Muscle layer of duodenum (tissue), 2 donors: ENCODE measurements around the gene OPN1MW.
"Not testable (repeated sequence)": the region's sequence is repeated elsewhere in the genome, so short reads cannot be mapped to it uniquely, and the experiment has no call there.

Experiments
- H3K27ac ChIP-seq: one replicate; pipeline ENCODE4 v1.7.0; 2013; ENCODE audit warnings: mild to moderate bottlenecking, low read length
- H3K27me3 ChIP-seq: one replicate; pipeline ENCODE4 v1.7.0; 2013; ENCODE audit warnings: low read depth, mild to moderate bottlenecking, control low read depth, low read length
- H3K36me3 ChIP-seq, 2 donors: one replicate each; pipeline ENCODE4 v1.7.0; 2013; ENCODE audit warnings: low read length in 2 of 2, control low read depth in 1 of 2, mild to moderate bottlenecking in 1 of 2; ENCODE audit not compliant: insufficient read depth in 2 of 2, control insufficient read depth in 1 of 2
- H3K4me1 ChIP-seq, 2 donors: one replicate each; pipeline ENCODE4 v1.7.0; 2013; ENCODE audit warnings: low read length in 2 of 2, mild to moderate bottlenecking in 2 of 2, control low read depth in 1 of 2, moderate library complexity in 1 of 2; ENCODE audit not compliant: insufficient read depth in 2 of 2, control insufficient read depth in 1 of 2
- H3K4me3 ChIP-seq, 2 donors: one replicate each; pipeline ENCODE4 v1.7.0; 2013; ENCODE audit warnings: low read length in 2 of 2, low read depth in 1 of 2, mild to moderate bottlenecking in 1 of 2
- H3K9me3 ChIP-seq, 2 donors: one replicate each; pipeline ENCODE4 v1.7.0; 2013; ENCODE audit warnings: low read length in 2 of 2, control low read depth in 1 of 2, mild to moderate bottlenecking in 1 of 2; ENCODE audit not compliant: control insufficient read depth in 1 of 2
- donor health status: healthy.

The OPN1MW gene

GRCh38 chrX:154182296-154182695 is at the start of gene OPN1MW:
TSS of gene OPN1MW (plus strand) at chrX:154182596. CDS start at chrX:154182678, 82 bp downstream.
- H3K9me3 ChIP-seq, H3K36me3 ChIP-seq, H3K4me3 ChIP-seq, H3K27ac ChIP-seq, H3K27me3 ChIP-seq, H3K4me1 ChIP-seq: not testable (repeated sequence)

DNA sequence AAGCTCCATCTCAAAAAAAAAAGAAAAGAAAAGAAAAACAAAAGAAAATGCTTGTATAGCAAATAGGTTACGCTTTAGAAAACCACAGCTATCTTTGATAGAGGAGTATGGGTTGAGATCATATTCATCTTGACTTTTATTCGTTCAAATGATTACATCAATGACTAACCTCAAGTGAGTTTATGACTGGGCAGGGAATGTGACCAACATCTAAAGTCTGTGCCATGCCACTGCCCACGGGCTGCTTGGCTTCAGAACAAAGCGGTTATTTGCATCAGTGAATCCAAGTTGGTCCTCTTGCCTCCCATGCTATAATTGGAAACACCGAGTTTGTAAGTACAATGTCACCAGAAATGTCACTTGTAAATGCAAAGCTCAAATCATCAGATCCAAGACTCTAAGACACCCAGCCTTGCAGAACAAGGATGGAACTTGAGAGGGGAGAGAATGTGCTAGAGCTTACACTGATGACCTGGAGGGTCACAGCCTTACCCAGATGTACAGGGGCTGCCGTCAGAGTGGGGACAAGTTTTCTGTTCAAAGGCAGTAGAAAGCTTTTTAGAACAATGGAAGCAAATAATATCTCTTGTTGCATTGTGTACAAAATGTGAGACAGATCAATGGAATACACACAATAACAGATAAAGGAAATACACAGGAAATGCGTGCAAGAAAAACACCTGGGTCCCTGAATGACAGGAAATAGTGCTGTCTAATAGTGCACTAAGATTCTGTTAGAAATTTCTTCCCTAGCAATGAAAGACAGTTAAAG is 46.8 kb upstream of the OPN1MW start:
- no peak overlapping the region for H3K4me3 ChIP-seq
- H3K36me3 ChIP-seq: no peaks in the 10 kb centered on the region
- no peaks in the 10 kb centered on the region for H3K27me3 ChIP-seq
- H3K9me3 ChIP-seq: no peaks in the 10 kb centered on the region
- H3K4me1 ChIP-seq: no peaks in the 10 kb centered on the region
- no peak overlapping the region for H3K27ac ChIP-seq

GRCh38 chrX:154136627-154137161 is 45.7 kb upstream of the OPN1MW start:
- Histone ChIP-seq H3K4me1 (no peaks in the 10 kb centered on the region), H3K9me3 (no peaks in the 10 kb centered on the region), H3K36me3 (no peaks in the 10 kb centered on the region), H3K4me3 (peak overlapping the region in 1 of 2 donors; percentile 24), H3K27ac (no peak overlapping the region), H3K27me3 (no peaks in the 10 kb centered on the region)

- Histone ChIP-seq H3K36me3 (no peaks in the 10 kb centered on the region), H3K4me1 (no peaks in the 10 kb centered on the region), H3K27me3 (no peaks in the 10 kb centered on the region), H3K4me3 (no peak overlapping the region), H3K9me3 (no peaks in the 10 kb centered on the region), H3K27ac (no peak overlapping the region)
Observed at GRCh38 chrX:154138857-154139256, 43.5 kb upstream of the OPN1MW start.

- H3K9me3 ChIP-seq: no peaks in the 10 kb centered on the region
Observed at GRCh38 chrX:154140206-154140605, 42.2 kb upstream of the OPN1MW start.

GRCh38 chrX:154140742-154141141 is 41.7 kb upstream of the OPN1MW start:
- H3K4me1 ChIP-seq: no peaks in the 10 kb centered on the region

More at GRCh38 chrX:154140206-154140605, 42.2 kb upstream of the OPN1MW start:
- H3K27me3 ChIP-seq: no peaks in the 10 kb centered on the region
- H3K4me3 ChIP-seq: no peak overlapping the region
- H3K27ac ChIP-seq: no peak overlapping the region
- no peaks in the 10 kb centered on the region for H3K4me1 ChIP-seq
- H3K36me3 ChIP-seq: no peaks in the 10 kb centered on the region

GRCh38 chrX:154142386-154142785 is 40.0 kb upstream of the OPN1MW start:
- no peak overlapping the region for H3K27ac ChIP-seq
- H3K36me3 ChIP-seq: no peaks in the 10 kb centered on the region
- H3K27me3 ChIP-seq: no peaks in the 10 kb centered on the region
- no peaks in the 10 kb centered on the region for H3K9me3 ChIP-seq
- H3K4me3 ChIP-seq: no peak overlapping the region
- H3K4me1 ChIP-seq: no peaks in the 10 kb centered on the region

More at GRCh38 chrX:154140742-154141141, 41.7 kb upstream of the OPN1MW start:
- H3K4me3 ChIP-seq: no peak overlapping the region
- H3K27ac ChIP-seq: no peak overlapping the region
- H3K27me3 ChIP-seq: no peaks in the 10 kb centered on the region
- H3K36me3 ChIP-seq: no peaks in the 10 kb centered on the region
- no peaks in the 10 kb centered on the region for H3K9me3 ChIP-seq

DNA sequence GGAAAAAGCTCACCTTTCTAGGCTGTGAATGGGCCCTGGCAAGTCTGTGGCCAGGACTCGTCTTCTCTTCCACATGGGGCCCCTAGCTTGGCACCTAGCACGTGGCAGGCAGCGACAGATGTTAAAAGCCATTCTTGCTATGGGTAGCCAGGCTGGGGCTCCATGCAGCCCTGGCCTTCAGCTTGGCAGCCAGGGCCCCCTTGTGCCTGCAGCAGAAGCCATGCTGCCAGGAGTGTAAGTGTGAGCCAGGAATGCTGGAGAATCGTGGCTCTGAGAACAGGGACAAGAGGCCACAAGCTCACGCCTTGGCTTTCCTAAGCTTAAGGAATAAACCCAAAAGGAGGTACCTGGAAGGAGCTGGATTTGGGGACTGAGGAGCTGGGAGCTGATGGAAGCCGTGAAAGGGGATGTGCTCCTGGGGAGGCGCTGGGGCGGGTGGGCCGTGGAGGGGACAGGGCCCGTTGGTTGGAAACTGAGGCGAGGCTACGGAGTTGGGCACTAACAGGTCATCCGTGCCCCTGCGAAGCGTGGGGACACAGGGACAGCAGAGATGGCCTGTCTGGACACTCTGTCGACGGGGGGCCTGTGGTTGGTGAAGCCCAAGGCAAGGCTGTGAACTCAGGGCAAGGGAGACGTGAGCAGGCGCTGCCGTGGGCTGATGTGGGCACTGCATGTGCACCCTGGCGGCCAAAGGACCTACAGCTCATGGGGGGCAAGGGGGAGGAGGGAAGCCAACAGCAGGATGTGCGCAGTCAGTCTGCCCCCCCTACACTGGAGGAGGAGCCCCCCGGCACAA is 39.2 kb upstream of the OPN1MW start:
- H3K9me3 ChIP-seq: no peaks in the 10 kb centered on the region
- no peaks in the 10 kb centered on the region for H3K4me1 ChIP-seq
- H3K4me3 ChIP-seq: no peak overlapping the region
- no peak overlapping the region for H3K27ac ChIP-seq
- H3K36me3 ChIP-seq: no peaks in the 10 kb centered on the region
- no peaks in the 10 kb centered on the region for H3K27me3 ChIP-seq

DNA sequence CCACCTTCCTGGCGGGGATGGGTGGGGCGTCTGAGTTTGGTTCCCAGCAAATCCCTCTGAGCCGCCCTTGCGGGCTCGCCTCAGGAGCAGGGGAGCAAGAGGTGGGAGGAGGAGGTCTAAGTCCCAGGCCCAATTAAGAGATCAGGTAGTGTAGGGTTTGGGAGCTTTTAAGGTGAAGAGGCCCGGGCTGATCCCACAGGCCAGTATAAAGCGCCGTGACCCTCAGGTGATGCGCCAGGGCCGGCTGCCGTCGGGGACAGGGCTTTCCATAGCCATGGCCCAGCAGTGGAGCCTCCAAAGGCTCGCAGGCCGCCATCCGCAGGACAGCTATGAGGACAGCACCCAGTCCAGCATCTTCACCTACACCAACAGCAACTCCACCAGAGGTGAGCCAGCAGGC is 38.4 kb upstream of the OPN1MW start, which contains the start of gene OPN1LW:
OPN1LW (plus strand) TSS at position 234 of the 400 bp plus-strand sequence; CDS start at position 275, 41 bp downstream.
- H3K27ac ChIP-seq, H3K4me3 ChIP-seq: not testable (repeated sequence)

DNA sequence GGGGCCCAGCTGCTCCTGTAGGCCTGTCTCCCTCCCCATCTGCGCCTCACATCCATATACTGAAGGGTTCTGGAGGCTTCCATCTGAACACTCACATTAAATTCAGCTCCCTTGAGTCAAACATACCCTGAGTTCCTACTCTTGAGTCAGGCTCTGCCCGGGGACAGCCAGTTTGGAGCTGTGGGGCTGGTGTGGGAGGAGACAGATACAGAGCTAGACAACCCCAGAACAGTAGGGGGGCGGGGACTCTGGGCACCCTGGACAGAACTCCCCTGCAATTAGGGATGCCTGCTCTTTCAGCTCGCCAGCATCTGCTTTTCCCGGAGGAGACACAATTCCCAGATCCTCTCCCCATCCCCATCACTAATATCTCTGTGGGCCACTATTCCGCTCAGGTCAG is 31.4 kb upstream of the OPN1MW start:
- not testable (repeated sequence) for H3K27me3 ChIP-seq, H3K27ac ChIP-seq, H3K9me3 ChIP-seq, H3K36me3 ChIP-seq, H3K4me1 ChIP-seq, H3K4me3 ChIP-seq

More for the DNA sequence above, 38.4 kb upstream of the OPN1MW start, which contains the start of gene OPN1LW:
- not testable (repeated sequence) for H3K27me3 ChIP-seq, H3K4me1 ChIP-seq, H3K36me3 ChIP-seq, H3K9me3 ChIP-seq

DNA sequence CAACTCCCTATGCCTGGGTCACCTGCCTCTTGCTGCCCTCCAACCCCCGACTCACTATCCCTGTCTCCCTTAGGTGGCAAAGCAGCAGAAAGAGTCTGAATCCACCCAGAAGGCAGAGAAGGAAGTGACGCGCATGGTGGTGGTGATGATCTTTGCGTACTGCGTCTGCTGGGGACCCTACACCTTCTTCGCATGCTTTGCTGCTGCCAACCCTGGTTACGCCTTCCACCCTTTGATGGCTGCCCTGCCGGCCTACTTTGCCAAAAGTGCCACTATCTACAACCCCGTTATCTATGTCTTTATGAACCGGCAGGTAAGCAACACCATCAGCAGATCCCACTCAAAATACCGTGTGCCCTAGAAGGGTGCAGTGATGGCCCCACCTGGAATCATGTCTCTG is 26.2 kb upstream of the OPN1MW start:
- not testable (repeated sequence) for H3K27me3 ChIP-seq, H3K27ac ChIP-seq, H3K36me3 ChIP-seq, H3K4me1 ChIP-seq, H3K9me3 ChIP-seq, H3K4me3 ChIP-seq
